Osteocyte (in vitro differentiated cells): ENCODE data around the gene GAS2L3. TPM values are rescaled to one million over a fixed set of nuclear protein-coding genes. Genes with fewer than 3 reads are reported as not detected.

ENCODE experiments used
- DNase-seq: peaks from one replicate; pipeline ENCODE4 v3.0.0; 2021; ENCODE audit warnings: mixed read lengths; ENCODE audit not compliant: unreplicated experiment; ENCODE audit errors: extremely low spot score
- H3K27ac Mint-ChIP-seq: one replicate; pipeline ENCODE4 v1.8.0; 2021; ENCODE audit warnings: mild to moderate bottlenecking, mixed read lengths; ENCODE audit not compliant: unreplicated experiment
- H3K27me3 Mint-ChIP-seq: one replicate; pipeline ENCODE4 v1.8.0; 2021; ENCODE audit warnings: mixed read lengths; ENCODE audit not compliant: unreplicated experiment
- H3K36me3 Mint-ChIP-seq: one replicate; pipeline ENCODE4 v1.8.0; 2021; ENCODE audit warnings: mixed read lengths; ENCODE audit not compliant: unreplicated experiment
- H3K4me1 Mint-ChIP-seq: one replicate; pipeline ENCODE4 v1.8.0; 2021; ENCODE audit warnings: mixed read lengths; ENCODE audit not compliant: unreplicated experiment
- H3K4me3 Mint-ChIP-seq: one replicate; pipeline ENCODE4 v1.8.0; 2021; ENCODE audit warnings: mild to moderate bottlenecking, moderate library complexity, mixed read lengths; ENCODE audit not compliant: unreplicated experiment
- H3K9me3 Mint-ChIP-seq: one replicate; pipeline ENCODE4 v1.8.0; 2021; ENCODE audit warnings: mixed read lengths; ENCODE audit not compliant: unreplicated experiment
- CTCF ChIP-seq: fragments of 200-600 bp; sonication (generic); IDR thresholded peaks from 2 replicates; pipeline ENCODE4 v1.5.0; 2021; ENCODE audit warnings: antibody characterized with exemption, mild to moderate bottlenecking, moderate library complexity
- total RNA-seq: library from RNA; stranded (reverse); gene quantifications from 2 replicates; pipeline ENCODE4 v1.2.1, GENCODE V29; 2021

The GAS2L3 gene
- total RNA-seq, 1 donor from 2014 or later, result 11.3 TPM

GRCh38 chr12:100574187-100575074 lies 947 bp downstream of the GAS2L3 start:
- Mint-ChIP-seq H3K4me1 (peaks cover 27% of the 10 kb centered on the region), H3K27me3 (peaks cover 4% of the 10 kb centered on the region), H3K4me3 (peak overlapping the region; percentile 92), H3K9me3 (no peaks in the 10 kb centered on the region), H3K27ac (peak overlapping the region; percentile 93), H3K36me3 (no peaks in the 10 kb centered on the region)
- no peak for DNase-seq
- TF ChIP-seq CTCF, result no peak

- peak overlapping the region; percentile 67 for H3K27ac Mint-ChIP-seq
- no peak for TF ChIP-seq CTCF
- DNase-seq, result no peak
- no peaks in the 10 kb centered on the region for H3K9me3 Mint-ChIP-seq
- H3K4me3 Mint-ChIP-seq, result no peak overlapping the region
- H3K4me1 Mint-ChIP-seq, result peaks cover 27% of the 10 kb centered on the region
- no peaks in the 10 kb centered on the region for H3K36me3 Mint-ChIP-seq
- H3K27me3 Mint-ChIP-seq, result no peaks in the 10 kb centered on the region
These were observed 3.0 kb downstream of the GAS2L3 start for GRCh38 chr12:100576331-100577036.

DNA sequence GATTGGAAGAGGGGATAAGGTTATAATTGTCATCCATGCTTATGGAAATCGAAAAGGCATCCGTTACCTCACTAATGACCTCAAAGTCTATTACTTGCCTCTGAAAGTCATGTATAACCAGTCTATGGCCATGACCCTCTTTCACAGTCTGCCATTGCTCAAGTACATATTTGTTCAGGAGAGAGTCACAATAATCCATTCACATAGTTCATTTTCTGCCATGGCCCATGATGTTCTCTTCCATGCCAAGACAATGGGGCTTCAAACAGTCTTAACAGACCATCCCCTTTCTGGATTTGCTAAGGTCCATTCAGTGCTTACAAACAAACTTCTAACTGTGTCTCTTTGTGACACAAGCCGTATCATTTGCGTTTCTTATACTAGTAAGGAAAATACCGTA lies 5.4 kb downstream of the GAS2L3 start:
- H3K27me3 Mint-ChIP-seq, result no peaks in the 10 kb centered on the region
- H3K36me3 Mint-ChIP-seq, result peaks cover 3% of the 10 kb centered on the region
- no peak overlapping the region for H3K4me3 Mint-ChIP-seq
- H3K4me1 Mint-ChIP-seq, result peaks cover 27% of the 10 kb centered on the region
- no peak overlapping the region for H3K27ac Mint-ChIP-seq
- no peak for DNase-seq
- H3K9me3 Mint-ChIP-seq, result no peaks in the 10 kb centered on the region
- no peak for TF ChIP-seq CTCF

GRCh38 chr12:100579844-100580243 lies 6.4 kb downstream of the GAS2L3 start:
- TF ChIP-seq CTCF, result no peak
- Mint-ChIP-seq H3K4me3 (no peak overlapping the region), H3K36me3 (peaks cover 3% of the 10 kb centered on the region), H3K9me3 (no peaks in the 10 kb centered on the region), H3K27me3 (no peaks in the 10 kb centered on the region), H3K27ac (no peak overlapping the region), H3K4me1 (peaks cover 22% of the 10 kb centered on the region)
- no peak for DNase-seq

- DNase-seq, result no peak
- Mint-ChIP-seq H3K27ac (no peak overlapping the region), H3K9me3 (peaks cover 27% of the 10 kb centered on the region), H3K27me3 (no peaks in the 10 kb centered on the region), H3K4me1 (peaks cover 7% of the 10 kb centered on the region), H3K36me3 (peaks cover 10% of the 10 kb centered on the region), H3K4me3 (no peak overlapping the region)
- no peak for TF ChIP-seq CTCF
These were observed 10.8 kb downstream of the GAS2L3 start for GRCh38 chr12:100584256-100584655.
